ENCODE data around the gene ENPP1. TPM values are rescaled to one million over a fixed set of nuclear protein-coding genes. Genes with fewer than 3 reads are reported as not detected.

ENPP1 gene
- total and polyA plus RNA-seq, 2 of the 4 experiments (the other 2 are of a cell fraction) = 10.9 to 38.9 TPM

GRCh38 chr6:131838051-131838450 lies 30.2 kb downstream of the ENPP1 start:
- Histone ChIP-seq H4K91ac (ENCODE audit: insufficient read depth, low read depth, low read length) (no peak overlapping the region), H4K5ac (ENCODE audit: low read depth, low read length) (no peak overlapping the region), H3K4ac (ENCODE audit: low read depth, low read length) (no peak overlapping the region), H3K9me3 (ENCODE audit: control insufficient read depth, insufficient read depth, low read length) (no peaks in the 10 kb centered on the region), H3K23ac (ENCODE audit: low read depth, low read length) (no peak overlapping the region), H3K4me1 (ENCODE audit: control insufficient read depth, insufficient read depth, low read length) (peaks cover 4% of the 10 kb centered on the region; the same call in 1 of the 2 replicates), H2BK20ac (ENCODE audit: low read depth, low read length) (no peak overlapping the region), H3K14ac (replicated peaks; ENCODE audit: low read depth, low read length) (no peak overlapping the region), H3K18ac (ENCODE audit: low read depth, low read length) (no peak overlapping the region), H2BK5ac (ENCODE audit: low read depth, low read length, poor library complexity, severe bottlenecking) (no peak overlapping the region), H2AFZ (replicated peaks; ENCODE audit: low read length, poor library complexity) (no peak overlapping the region), H3K56ac (ENCODE audit: extremely low read depth, insufficient read depth, low read length) (no peak overlapping the region), H3K36me3 (ENCODE audit: control insufficient read depth, insufficient read depth, low read length) (no peaks in the 10 kb centered on the region), H3K4me2 (ENCODE audit: low read depth, low read length) (no peak overlapping the region), H3K4me3 (ENCODE audit: insufficient read depth, low read depth, low read length) (no peak overlapping the region), H2BK15ac (ENCODE audit: low read depth, low read length) (no peak overlapping the region), H2AK5ac (ENCODE audit: low read depth, low read length) (no peak overlapping the region), H3K27me3 (ENCODE audit: control insufficient read depth, insufficient read depth, low read length) (no peaks in the 10 kb centered on the region), H3K79me1 (ENCODE audit: low read depth in 1 of 2, low read length in 2 of 2) (peaks cover 0 to 4% of the 10 kb centered on the region in 2 experiments; a peak in 2 of 4 replicates), H3K27ac (ENCODE audit: insufficient read depth, low read length) (no peak overlapping the region), H2BK120ac (ENCODE audit: low read depth, low read length) (no peak overlapping the region), H3K9me1 (ENCODE audit: insufficient read depth, low read length) (no peaks in the 10 kb centered on the region), H2AK9ac (replicated peaks; ENCODE audit: low read depth, low read length, poor library complexity) (no peak overlapping the region), H4K20me1 (ENCODE audit: insufficient read depth, low read length) (no peaks in the 10 kb centered on the region), H3K9ac (ENCODE audit: low read depth, low read length) (no peak overlapping the region), H4K8ac (ENCODE audit: low read depth in 2 of 2, low read length in 2 of 2) (no peak overlapping the region)
- dilution Hi-C loops (cut with HindIII; ENCODE audit: low sequenced_read_pairs, unreplicated experiment) (no loop called here), intact Hi-C loops (cut with micrococcal nuclease) (no loop called here), in situ Hi-C loops (cut with MboI; ENCODE audit: low sequenced_read_pairs) (no loop called here)
- DNase-seq (peak; percentile 25), ATAC-seq (ENCODE audit: low read depth) (no peak)
- BruUV-seq (replicated peaks) = no TSS peak
- no CpG with 5 or more reads among the region's 1 CpG for WGBS, 2 experiments (ENCODE audit: extremely low coverage in 2 of 2, insufficient read length in 1 of 2)
- no peak for TF ChIP-seq MXI1 (IDR thresholded peaks at IDR 0.05; ENCODE audit: borderline replicate concordance, low read depth, low read length)
- CTCF ChIA-PET = no interaction called here
- POLR2A ChIA-PET (ENCODE audit: unreplicated experiment) = interaction anchor here (0.6 kb wide), 1 partner anchor 1163 kb away, joined by 5 read pairs; no protein-coding TSS in a partner anchor

Data from IMR-90 (cell line).